NCI-H2227 (cell line): ENCODE data around the gene CD44.
"Not testable (repeated sequence)": the region's sequence is repeated elsewhere in the genome, so short reads cannot be mapped to it uniquely, and the experiment has no call there.

ENCODE experiments used
- DNase-seq: peaks from one replicate; lab custom pipeline; 2025; ENCODE audit not compliant: unreplicated experiment; lab: John Stamatoyannopoulos, UW

Gene CD44

GRCh38 chr11:35207471-35208403 lies 68.8 kb downstream of the CD44 start:
- no peak for DNase-seq

- DNase-seq: no peak
These were observed 69.8 kb downstream of the CD44 start for GRCh38 chr11:35208795-35209194.

DNA sequence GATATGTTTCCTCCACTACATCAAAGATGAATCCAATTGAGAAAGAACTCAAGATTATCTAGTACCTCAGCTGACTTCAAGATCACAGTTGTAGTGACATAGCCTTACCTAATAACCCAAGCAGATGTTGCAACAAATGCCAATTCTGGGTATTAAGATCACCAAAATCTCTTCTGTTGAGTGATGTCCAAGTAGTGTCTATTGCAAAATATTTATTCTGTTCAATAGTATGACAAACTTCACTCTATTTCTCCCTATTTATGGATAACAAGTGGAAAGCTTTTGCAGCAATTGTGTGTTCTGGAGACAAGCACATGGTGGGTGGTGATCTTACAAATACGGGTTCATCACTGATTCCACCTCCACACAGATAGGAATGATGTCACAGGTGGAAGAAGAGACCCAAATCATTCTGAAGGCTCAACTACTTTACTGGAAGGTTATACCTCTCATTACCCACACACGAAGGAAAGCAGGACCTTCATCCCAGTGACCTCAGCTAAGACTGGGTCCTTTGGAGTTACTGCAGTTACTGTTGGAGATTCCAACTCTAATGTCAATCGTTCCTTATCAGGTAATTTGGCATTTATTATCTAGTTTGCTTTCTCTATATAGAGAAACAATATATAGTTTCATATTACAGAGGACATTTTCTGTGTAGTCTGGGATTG lies 72.0 kb downstream of the CD44 start:
- DNase-seq: no peak

DNA sequence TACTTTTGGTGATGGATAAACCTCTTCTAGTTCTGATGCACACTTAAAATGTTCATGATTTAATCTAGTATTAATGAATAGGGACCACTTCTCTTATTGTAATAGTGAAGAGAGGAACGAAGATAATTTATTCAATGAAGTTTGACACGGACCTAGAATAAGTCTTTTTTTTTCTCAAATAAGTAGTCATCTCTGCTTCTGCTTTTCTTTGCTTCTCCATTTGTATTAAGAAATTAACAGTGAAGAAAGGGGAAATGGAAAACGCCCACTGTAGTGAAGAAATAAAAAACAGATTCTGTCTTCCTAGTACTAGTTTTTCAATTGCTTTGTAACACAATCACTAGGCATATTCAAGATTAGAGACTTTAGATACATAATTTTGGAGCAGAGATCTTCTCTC lies 73.0 kb downstream of the CD44 start:
- DNase-seq: no peak

DNA sequence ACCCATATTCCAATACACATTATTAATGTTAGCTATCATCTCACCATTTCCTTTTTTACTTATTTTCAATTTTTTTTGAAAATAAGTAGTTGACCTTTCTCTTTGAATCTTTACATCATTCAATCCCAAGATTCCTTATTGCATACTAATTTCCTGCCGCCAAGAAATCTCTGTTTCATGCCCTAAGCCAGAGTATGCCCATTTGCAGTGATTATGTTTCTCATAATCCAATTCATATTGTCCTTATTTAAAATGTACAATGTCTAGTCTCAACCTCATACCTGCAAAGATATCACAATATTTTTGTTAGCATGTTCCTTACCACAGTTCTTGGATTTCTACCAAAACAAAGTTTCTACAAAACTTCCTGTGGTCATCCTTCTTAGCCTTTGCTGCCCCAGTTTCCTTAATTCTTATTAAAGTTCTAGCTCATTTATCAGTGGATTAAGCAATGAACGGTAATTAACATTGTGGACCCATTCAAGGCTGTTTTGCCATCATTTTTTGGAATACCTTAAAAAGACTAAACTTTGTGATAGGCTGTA lies 75.3 kb downstream of the CD44 start:
- no peak for DNase-seq

- no peak for DNase-seq
These were observed 75.8 kb downstream of the CD44 start for GRCh38 chr11:35214792-35215193.

GRCh38 chr11:35215945-35216344 lies 77.0 kb downstream of the CD44 start:
- no peak for DNase-seq

DNA sequence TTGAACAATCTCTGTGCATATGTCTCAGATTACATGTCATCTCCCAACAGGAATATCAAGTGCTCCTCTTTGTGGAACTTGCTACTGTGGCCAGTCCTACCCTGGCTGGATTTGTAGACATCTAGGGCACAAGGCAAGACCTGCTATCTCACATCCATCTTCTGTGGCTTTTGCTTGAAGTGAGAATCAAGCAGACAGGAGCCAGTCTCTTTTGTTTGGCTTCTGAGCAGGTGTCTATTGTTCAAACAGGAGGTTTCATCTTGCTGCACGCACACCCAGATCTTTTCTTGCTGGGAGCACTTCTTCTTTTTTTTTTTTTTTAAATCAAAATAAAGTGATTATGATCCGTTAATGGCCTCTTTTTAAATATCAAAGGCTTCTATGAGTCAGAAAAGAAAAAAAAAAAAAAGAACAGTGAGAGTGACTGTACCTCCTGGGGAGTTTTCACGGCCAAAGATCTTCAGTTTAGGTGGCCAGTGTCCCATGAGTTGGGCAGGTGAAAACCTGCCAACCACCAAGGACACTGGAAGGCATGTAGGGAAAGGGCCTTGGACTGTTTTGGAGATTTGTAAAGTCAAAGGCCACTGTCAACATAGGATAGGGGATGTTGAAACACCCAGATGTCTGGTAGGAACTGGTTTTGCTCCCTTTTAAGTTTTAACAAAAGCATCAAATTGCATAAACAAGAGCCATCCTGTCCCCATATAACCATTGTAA lies 78.1 kb downstream of the CD44 start:
- DNase-seq: no peak

DNA sequence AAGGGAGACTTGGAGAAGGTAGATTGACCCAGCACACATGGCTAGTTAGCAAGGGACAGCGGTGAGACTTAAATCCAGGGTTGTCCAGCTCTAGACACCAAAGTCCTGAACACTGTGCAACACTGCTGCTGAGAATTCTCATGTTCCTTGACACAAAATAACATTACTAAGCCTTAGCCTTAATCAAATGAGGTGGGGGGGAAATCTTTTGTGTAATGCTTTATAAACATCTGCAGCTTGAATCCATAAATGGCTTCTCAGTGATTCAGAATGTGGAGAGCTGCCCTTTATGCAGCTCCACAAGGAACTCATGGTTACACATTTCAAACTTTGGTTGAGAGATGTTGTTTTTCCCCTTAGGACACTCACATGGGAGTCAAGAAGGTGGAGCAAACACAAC lies 80.0 kb downstream of the CD44 start:
- DNase-seq: no peak

DNA sequence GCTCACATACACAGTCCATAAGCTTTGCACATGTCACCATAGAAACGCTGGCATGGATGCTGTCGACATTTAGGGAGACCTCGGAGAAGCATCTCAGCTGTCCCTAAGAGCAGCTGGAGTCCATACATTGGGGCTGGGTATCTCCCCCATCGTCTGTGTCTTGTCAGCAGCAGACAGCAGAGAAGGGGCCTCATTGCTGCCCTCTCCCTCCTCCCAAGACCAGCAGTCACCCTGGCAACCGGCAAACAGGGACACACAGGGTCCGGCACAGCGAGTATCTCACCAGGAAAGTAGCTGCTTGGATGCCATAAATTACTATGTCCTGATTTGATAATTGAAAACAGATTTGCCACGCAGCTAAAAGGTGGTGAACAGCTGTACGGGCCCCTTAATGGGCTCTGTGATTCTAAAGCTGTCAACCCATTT lies 84.4 kb downstream of the CD44 start:
- DNase-seq: peak; percentile 91

GRCh38 chr11:35223991-35224390 lies 85.0 kb downstream of the CD44 start:
- DNase-seq: no peak

DNA sequence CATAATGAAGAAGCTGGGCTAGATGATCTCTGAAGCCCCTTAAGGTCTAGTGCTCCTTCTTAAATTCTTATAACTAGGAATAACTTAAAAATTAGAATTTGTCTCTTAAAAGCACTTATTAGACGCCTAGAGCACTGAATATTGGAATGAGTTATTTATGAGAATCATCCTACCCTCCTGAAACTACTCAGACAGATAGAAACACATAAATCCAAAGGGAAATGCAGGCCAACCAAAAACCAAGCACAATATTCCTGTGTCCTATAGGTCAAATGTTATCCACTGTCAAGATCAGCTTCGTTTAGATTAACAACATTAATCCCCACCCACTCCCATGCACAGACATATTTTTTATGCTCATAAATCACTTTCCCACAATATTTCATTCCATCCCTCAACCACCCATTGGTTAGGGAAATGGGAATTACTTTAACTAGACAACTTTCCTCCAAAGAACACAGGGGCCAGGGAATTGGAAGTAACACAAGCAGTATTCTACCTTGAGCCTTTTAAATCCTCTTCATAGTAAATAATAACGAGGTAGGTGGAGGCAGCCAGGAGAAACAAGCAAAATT lies 87.1 kb downstream of the CD44 start:
- no peak for DNase-seq

DNA sequence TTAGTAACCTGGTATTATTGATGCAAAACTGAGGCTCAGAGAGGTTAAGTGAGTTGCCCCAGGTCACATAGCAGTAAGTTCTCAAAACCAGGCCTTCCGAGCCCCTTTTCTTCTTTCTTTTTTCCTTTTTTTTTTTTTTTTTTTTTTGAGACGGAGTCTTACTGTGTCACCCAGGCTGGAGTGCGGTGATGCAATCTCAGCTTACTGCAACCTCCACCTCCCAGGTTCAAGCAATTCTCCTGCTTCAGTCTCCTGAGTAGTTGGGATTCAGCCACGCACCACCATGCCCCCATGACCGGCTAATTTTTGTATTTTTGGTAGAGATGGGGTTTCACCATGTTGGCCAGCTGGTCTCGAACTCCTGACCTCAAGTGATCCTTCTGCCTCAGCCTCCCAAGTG lies 87.8 kb downstream of the CD44 start:
- not testable (repeated sequence) for DNase-seq

GRCh38 chr11:35227576-35228327 lies 88.8 kb downstream of the CD44 start:
- DNase-seq: no peak

- DNase-seq: no peak
These were observed 89.4 kb downstream of the CD44 start for GRCh38 chr11:35228328-35228725.

DNA sequence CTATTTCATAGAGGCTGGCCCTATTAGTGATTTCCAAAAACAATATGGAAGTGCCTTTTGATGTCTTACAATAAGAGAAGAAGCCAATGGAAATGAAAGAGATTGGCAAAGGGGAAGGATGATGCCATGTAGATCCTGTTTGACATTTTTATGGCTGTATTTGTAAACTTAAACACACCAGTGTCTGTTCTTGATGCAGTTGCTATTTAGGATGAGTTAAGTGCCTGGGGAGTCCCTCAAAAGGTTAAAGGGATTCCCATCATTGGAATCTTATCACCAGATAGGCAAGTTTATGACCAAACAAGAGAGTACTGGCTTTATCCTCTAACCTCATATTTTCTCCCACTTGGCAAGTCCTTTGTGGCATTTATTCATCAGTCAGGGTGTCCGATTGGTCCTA lies 91.4 kb downstream of the CD44 start:
- DNase-seq: no peak

DNA sequence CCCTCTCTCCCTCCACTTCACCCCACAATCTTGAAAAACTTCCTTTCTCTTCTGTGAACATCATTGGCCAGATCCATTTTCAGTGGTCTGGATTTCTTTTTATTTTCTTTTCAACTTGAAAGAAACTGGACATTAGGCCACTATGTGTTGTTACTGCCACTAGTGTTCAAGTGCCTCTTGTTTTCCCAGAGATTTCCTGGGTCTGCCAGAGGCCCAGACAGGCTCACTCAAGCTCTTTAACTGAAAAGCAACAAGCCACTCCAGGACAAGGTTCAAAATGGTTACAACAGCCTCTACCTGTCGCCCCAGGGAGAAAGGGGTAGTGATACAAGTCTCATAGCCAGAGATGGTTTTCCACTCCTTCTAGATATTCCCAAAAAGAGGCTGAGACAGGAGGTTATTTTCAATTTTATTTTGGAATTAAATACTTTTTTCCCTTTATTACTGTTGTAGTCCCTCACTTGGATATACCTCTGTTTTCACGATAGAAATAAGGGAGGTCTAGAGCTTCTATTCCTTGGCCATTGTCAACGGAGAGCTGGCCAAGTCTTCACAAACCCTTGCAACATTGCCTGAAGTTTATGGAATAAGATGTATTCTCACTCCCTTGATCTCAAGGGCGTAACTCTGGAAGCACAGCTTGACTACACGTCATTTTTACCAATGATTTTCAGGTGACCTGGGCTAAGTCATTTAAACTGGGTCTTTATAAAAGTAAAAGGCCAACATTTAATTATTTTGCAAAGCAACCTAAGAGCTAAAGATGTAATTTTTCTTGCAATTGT lies 92.3 kb downstream of the CD44 start:
- DNase-seq: no peak

DNA sequence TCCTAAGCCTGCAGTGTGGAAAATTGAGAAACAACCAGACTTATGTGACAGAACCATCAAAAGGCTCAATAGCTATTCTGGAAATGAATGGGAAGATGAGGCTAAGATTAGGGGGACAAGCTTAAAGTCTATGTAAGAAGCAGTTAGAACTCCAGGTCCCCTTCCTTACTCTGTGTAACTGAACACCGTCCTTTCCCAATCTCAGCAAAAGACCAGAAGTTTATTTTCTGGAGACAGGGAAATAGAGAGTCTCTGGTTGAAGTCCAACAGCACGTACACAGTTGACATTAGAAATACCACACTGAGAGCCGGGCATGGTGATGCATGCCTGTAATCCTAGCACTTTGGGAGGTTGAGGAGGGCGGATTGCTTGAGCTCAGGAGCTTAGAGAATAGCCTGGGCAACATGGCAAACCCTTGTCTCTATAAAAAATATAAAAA lies 93.9 kb downstream of the CD44 start:
- no peak for DNase-seq

DNA sequence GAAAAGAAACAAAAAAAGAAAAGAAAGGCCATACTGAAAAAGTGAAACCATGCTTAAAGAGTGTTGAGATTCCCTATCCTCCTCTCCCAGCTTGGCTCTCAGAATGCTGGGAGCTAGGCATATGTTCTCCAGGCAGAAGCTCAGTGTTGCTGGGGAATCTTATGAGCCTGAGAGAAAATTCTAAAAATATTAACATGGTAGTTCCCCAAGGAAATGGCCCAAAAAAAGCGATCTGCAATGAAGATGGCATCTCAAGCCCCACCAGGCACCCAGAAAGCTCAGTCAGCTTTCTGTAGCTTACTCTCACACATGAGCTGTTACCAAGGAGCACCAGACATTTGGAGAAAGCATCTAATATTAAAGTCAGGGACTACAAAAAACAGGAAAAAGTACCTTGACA lies 94.5 kb downstream of the CD44 start:
- no peak for DNase-seq
